Activated CD8-positive, alpha-beta T cell treated with anti-CD3 and anti-CD28 coated beads for 36 hours (primary cell): ENCODE data around the gene SPINK8. TPM values are rescaled to one million over a fixed set of nuclear protein-coding genes. Genes with fewer than 3 reads are reported as not detected.
"Not testable (repeated sequence)": the region's sequence is repeated elsewhere in the genome, so short reads cannot be mapped to it uniquely, and the experiment has no call there.

Experiments used
- ATAC-seq: fragments of 200-7000 bp; cut with Tn5 transposase; one replicate; pipeline ENCODE4 v1.10.0; 2021; ENCODE audit warnings: mild to moderate bottlenecking, moderate library complexity
- CTCF ChIA-PET: fragments of 350-600 bp; sonication (Branson Sonifier 250); formaldehyde crosslinking; loops from one replicate; lab custom pipeline; 2021; ENCODE audit warnings: antibody characterized with exemption; lab: Charles Lee
- POLR2A ChIA-PET: fragments of 350-600 bp; sonication (Branson Sonifier 250); formaldehyde crosslinking; loops from one replicate; lab custom pipeline; 2021; ENCODE audit warnings: antibody characterized with exemption; lab: Charles Lee
- DNase-seq: peaks from one replicate; pipeline ENCODE4 v3.0.0-alpha.2; 2020
- H3K27ac Mint-ChIP-seq: one replicate; pipeline ENCODE4 v1.8.0; 2021; ENCODE audit warnings: mild to moderate bottlenecking, mixed read lengths
- H3K27me3 Mint-ChIP-seq: one replicate; pipeline ENCODE4 v1.8.0; 2021; ENCODE audit warnings: mixed read lengths
- H3K36me3 Mint-ChIP-seq: one replicate; pipeline ENCODE4 v1.8.0; 2021; ENCODE audit warnings: low read depth, mixed read lengths
- H3K4me1 Mint-ChIP-seq: one replicate; pipeline ENCODE4 v1.8.0; 2021; ENCODE audit warnings: low read depth, mixed read lengths
- H3K4me3 Mint-ChIP-seq: one replicate; pipeline ENCODE4 v1.8.0; 2021; ENCODE audit warnings: mild to moderate bottlenecking, moderate library complexity, mixed read lengths
- H3K9me3 Mint-ChIP-seq: one replicate; pipeline ENCODE4 v1.8.0; 2021; ENCODE audit warnings: mixed read lengths
- CTCF ChIP-seq: fragments of 200-600 bp; IDR thresholded peaks from one replicate; pipeline ENCODE4 v1.8.0; 2022; ENCODE audit warnings: antibody characterized with exemption, mild to moderate bottlenecking
- intact Hi-C: fragments of 100-400 bp; cut with micrococcal nuclease; formaldehyde crosslinking; loops from one replicate; pipeline ENCODE4 v1.10.0; 2022
- total RNA-seq, 2 experiments: library from RNA; stranded (reverse); gene quantifications; one replicate each; pipeline ENCODE4 v1.2.3, GENCODE V29; 2021

Gene SPINK8
- total RNA-seq, 2 experiments from 2014 or later = not detected

- ChIA-PET POLR2A (interaction anchor here (0.6 to 1.3 kb wide), 4 partner anchors 19 to 127 kb away, joined by 3 read pairs; partner anchors contain the start of gene ZNF589), CTCF (interaction anchor here (0.9 to 4.0 kb wide), 7 partner anchors 25 to 275 kb away, joined by 3 to 43 read pairs (median 8); partner anchors contain the start of genes CCDC51, NME6 and TMA7)
- Mint-ChIP-seq H3K4me1 (peaks cover 16% of the 10 kb centered on the region), H3K4me3 (no peak overlapping the region), H3K36me3 (peaks cover 25% of the 10 kb centered on the region), H3K27ac (no peak overlapping the region), H3K9me3 (no peaks in the 10 kb centered on the region), H3K27me3 (no peaks in the 10 kb centered on the region)
- TF ChIP-seq CTCF = no peak
- intact Hi-C loops = loop anchor here (5.0 to 10.0 kb wide), 3 partner anchors 120 to 270 kb away; no protein-coding TSS in a partner anchor
- DNase-seq (no peak), ATAC-seq (no peak)
Observed at GRCh38 chr3:48274452-48274851, 59.0 kb downstream of the SPINK8 start.

- intact Hi-C loops = loop anchor here (5.0 to 10.0 kb wide), 3 partner anchors 121 to 271 kb away; no protein-coding TSS in a partner anchor
- Mint-ChIP-seq H3K4me1 (peaks cover 23% of the 10 kb centered on the region), H3K27ac (no peak overlapping the region), H3K27me3 (no peaks in the 10 kb centered on the region), H3K9me3 (no peaks in the 10 kb centered on the region), H3K4me3 (no peak overlapping the region), H3K36me3 (peaks cover 32% of the 10 kb centered on the region)
- peak; percentile 79 for TF ChIP-seq CTCF
- ATAC-seq (peak; percentile 24), DNase-seq (peak; percentile 67)
- ChIA-PET POLR2A (interaction anchor here (0.6 to 1.3 kb wide), 3 partner anchors 20 to 127 kb away, joined by 3 read pairs; no protein-coding TSS in a partner anchor), CTCF (interaction anchor here (0.6 to 4.0 kb wide), 16 partner anchors 11 to 282 kb away, joined by 3 to 43 read pairs (median 4); partner anchors contain the start of genes CCDC51, NME6 and TMA7)
Observed at GRCh38 chr3:48273594-48274211, 59.8 kb downstream of the SPINK8 start.

- no peaks in the 10 kb centered on the region for H3K9me3 Mint-ChIP-seq
- H3K4me1 Mint-ChIP-seq = peaks cover 39% of the 10 kb centered on the region
- ChIA-PET CTCF (interaction anchor here (0.9 to 6.2 kb wide), 9 partner anchors 9 to 168 kb away, joined by 3 to 135 read pairs (median 3); partner anchors contain the start of genes CCDC51 and TMA7), POLR2A (interaction anchor here (0.7 to 1.4 kb wide), 3 partner anchors 10 to 161 kb away, joined by 3 read pairs; no protein-coding TSS in a partner anchor)
- no peak overlapping the region for H3K4me3 Mint-ChIP-seq
- intact Hi-C loops = loop anchor here (5.0 to 10.0 kb wide), 3 partner anchors 123 to 273 kb away; no protein-coding TSS in a partner anchor
- DNase-seq = no peak
- no peak for ATAC-seq
- no peaks in the 10 kb centered on the region for H3K27me3 Mint-ChIP-seq
- H3K36me3 Mint-ChIP-seq = peaks cover 40% of the 10 kb centered on the region
- TF ChIP-seq CTCF = no peak
- no peak overlapping the region for H3K27ac Mint-ChIP-seq
Observed at GRCh38 chr3:48271763-48272498, 61.5 kb downstream of the SPINK8 start.

GRCh38 chr3:48271223-48271622, 62.2 kb downstream of the SPINK8 start:
- not testable (repeated sequence) for H3K27me3 Mint-ChIP-seq, H3K27ac Mint-ChIP-seq, H3K4me3 Mint-ChIP-seq, ATAC-seq, H3K9me3 Mint-ChIP-seq
- H3K36me3 Mint-ChIP-seq = peaks cover 44% of the 10 kb centered on the region
- H3K4me1 Mint-ChIP-seq = peaks cover 42% of the 10 kb centered on the region
- peak; percentile 38 for DNase-seq
- ChIA-PET POLR2A (interaction anchor here (1.4 kb wide), 1 partner anchor 11 kb away, joined by 3 read pairs; no protein-coding TSS in a partner anchor), CTCF (interaction anchor here (1.0 to 6.2 kb wide), 5 partner anchors 8 to 168 kb away, joined by 3 to 135 read pairs (median 4); partner anchors contain the start of genes CCDC51 and TMA7)
- intact Hi-C loops = loop anchor here (5.0 to 10.0 kb wide), 3 partner anchors 124 to 274 kb away; no protein-coding TSS in a partner anchor

DNA sequence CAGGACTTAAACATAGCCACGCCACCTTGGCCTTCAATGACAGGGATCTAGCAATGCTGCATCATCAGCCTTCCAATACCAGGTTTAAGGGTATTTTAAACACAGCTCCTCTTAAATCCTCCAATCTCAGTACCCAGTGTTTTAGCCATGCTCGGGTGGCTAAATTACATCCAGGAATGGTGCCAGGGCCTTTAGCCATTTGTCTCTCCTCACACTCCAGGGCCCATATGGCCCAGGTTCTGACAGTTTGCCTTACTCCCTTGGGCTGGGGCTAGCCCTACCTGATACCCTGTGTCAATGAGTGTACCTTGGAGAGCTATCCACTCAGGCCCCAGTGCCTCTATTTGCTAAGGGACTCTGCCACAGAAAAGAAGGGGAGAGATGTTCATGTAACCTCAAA, 63.2 kb downstream of the SPINK8 start:
- intact Hi-C loops = loop anchor here (5.0 to 10.0 kb wide), 3 partner anchors 124 to 274 kb away; no protein-coding TSS in a partner anchor
- H3K27ac Mint-ChIP-seq = peak overlapping the region; percentile 98
- POLR2A ChIA-PET = interaction anchor here (1.0 to 3.0 kb wide), 9 partner anchors 11 to 176 kb away, joined by 3 to 28 read pairs (median 4); partner anchors contain the start of genes ATRIP, CCDC51, TMA7 and ZNF589
- peaks cover 49% of the 10 kb centered on the region for H3K36me3 Mint-ChIP-seq
- DNase-seq (no peak), ATAC-seq (no peak)
- CTCF ChIA-PET = interaction anchor here (1.0 to 6.2 kb wide), 7 partner anchors 9 to 365 kb away, joined by 4 to 135 read pairs (median 7); partner anchors contain the start of gene SLC26A6
- no peaks in the 10 kb centered on the region for H3K9me3 Mint-ChIP-seq
- H3K4me1 Mint-ChIP-seq = peaks cover 42% of the 10 kb centered on the region
- no peak overlapping the region for H3K4me3 Mint-ChIP-seq
- TF ChIP-seq CTCF = no peak
- H3K27me3 Mint-ChIP-seq = no peaks in the 10 kb centered on the region
